Right renal pelvis (tissue), 4 donors: Measurements from ENCODE around the gene FLAD1. TPM values are rescaled to one million over a fixed set of nuclear protein-coding genes. Genes with fewer than 3 reads are reported as not detected.

Experiments
- DNase-seq, 4 donors: peaks; one replicate each; pipeline ENCODE4 v3.0.0-alpha.2; 2013; ENCODE audit warnings: low read depth in 4 of 4, low spot score in 3 of 4, missing footprints in 1 of 4
- polyA plus RNA-seq, 4 donors: library from polyadenylated mRNA; unstranded; fragments of 120-200 nt; gene quantifications; one replicate each; pipeline ENCODE4 v1.2.1, GENCODE V29; 2013; ENCODE audit not compliant: insufficient read length in 4 of 4

FLAD1 gene
- polyA plus RNA-seq, 4 donors = 29.7 to 31.6 (median 30.8) TPM

DNA sequence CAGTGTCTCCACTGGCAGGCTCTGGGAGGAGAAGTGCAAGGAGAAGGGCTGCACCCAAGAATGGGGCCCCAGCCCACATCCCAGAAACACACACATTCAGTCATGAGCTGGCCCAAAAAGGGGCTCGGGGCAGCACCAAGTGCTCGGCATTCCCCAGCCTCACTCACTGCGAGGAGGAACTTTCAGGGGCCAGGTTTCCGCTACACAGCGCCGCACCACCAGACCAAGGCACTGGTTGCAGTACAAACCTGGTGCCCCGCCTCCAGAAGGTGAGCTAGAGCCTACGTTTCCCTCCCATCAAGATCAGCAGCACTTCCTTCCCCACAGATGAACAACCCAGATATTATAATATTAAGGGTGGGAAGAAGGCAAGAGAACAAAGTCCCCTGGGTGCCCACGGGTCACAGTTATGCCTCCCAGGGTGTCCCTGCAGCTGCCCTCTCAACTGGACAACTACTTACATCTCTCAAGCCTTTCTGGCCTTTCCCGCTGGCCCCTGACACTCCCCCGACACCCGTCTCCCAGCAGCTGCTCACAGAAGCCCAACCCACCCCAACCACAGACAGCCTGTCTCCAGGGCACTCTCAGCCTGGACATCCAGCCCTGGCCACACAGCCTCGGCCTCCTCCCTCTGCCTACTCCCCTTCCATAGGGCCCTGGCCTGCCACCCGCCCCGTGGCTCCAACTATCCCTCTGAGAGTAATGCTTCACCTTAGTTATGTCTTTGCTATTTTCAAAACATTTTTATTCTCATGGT is 31.1 kb upstream of the FLAD1 start:
- DNase-seq = no peak

DNA sequence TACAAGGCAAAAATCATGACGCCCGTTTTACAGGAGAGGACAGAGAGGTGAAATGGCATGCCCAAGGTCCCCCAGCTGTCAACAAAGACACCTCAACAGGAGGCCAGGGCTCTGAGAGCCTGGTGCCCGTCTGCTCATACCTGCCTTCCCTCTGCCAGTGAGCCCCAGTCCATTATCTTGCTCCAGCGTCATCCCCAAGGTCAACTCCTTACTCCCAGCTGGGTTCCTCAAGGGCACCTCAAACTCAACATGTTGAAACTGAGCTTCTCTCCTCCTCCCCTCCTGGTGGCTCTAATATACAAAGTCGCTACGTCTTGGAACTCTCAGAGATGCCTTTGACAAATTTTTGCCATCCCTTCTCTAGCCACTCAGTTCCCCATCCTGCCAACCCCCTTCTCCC is 30.5 kb upstream of the FLAD1 start:
- DNase-seq = no peak

DNA sequence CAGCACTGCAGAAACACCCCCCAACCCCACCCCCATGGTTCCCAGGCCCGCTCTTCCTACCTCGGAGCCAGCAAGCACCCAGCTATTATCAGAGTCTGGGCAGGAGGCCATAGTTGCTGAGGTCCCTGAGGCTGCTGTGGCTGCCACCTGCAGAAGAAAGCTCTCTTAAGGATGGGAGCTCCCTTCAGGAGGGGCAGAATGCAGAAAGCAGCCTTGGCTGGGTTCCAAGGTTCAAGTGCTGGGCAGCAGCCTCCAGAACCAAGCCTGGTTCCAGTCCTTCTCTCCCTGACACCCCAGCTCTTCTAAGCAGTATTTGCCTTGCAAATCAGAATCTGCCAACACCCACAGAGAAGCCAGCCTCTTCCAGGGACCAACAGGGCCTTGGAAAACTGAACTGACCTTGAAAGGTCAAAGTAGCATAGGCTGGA is 29.5 kb upstream of the FLAD1 start:
- no peak for DNase-seq

DNA sequence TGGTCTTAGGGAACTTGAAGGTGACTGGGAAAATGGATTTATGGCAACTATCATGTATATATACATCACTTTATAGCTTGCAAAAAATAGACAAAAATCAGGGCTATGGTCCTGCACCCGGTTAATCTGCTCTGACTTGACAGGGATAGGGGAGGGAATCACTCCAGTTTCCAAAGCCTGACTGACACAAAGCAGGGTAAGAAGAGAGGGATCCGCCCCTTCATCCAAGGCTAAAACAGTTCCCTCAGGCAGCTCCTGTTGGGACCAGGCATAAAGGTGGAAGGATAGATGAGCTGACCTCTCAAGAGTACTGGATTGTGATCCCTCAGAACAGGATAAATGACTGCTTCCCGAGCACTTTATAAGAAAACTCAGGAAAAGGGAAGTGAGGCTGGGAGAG is 28.6 kb upstream of the FLAD1 start:
- no peak for DNase-seq

DNA sequence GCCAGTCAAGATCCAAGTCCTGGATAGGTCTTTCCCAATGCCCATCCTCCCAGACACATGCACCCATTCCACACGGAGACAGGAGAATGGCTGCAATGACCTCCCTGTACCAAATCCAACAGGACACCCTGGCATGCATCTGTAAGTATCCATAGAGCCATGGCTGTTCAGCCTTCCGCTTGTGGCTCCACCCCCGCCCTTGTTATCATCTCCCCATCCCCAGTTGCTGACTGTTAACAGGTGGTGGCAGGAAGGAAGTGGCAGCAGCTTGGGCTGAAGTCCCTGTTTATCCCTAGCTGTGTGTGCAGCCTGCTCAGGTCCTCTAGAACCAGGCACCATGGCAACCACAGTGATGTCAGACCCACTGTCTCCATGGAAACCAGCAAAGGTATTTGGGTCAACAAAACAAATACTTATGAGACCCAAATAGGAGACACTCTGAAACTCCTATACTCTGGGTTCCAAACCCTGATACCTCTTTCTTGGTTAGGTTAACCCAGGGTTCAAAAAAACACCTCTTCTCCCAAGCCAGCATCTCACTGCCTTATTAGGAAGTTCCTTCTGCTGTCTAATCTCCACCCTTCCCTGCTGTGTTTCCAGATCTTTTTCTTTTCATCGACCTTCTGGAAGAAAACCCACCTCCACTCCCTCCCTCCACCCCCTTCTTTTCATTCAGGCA is 28.0 kb upstream of the FLAD1 start:
- DNase-seq = no peak

DNA sequence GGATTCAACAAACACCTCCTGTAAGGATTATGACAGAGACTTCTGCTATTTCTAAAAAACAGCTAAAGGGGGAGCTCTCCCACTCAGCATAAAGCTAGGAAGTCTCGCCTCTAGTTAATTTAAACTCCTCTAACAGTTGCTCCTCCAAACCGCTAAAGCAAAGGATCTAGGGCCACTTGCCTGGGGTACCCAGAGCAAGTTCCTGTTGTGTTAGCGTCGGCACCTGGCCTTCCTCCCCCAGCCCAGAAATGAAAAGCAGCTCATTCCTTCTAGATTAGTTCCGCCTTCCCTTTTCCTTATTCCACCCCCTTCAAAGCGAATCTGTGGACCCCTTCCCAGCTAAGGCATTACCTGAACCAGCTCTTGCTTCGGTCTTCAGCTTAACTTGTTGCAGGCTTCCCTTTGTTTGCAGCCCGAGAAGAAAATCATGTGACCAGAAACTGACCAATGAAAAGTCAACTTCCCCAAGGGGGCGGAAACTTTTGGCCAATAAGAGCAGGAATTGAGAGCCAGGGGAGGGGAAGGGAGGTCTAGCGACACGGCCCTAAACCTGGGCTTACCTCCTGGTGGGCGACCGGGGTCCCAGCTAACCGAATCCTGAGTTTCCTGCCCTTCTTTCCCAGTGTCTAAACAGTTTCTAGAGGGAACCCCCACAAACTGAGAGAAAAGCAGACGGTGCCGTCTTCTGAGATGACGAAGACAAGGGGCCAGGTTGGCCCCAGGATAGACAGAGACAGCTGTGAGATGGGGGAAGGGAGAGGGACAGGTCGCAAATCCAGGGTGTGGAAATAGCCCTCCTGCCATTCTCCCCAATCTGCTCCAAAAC is 27.2 kb upstream of the FLAD1 start, which contains the start of gene PBXIP1:
TSS of gene PBXIP1 (minus strand) at position 382 of the 826 bp plus-strand sequence. CDS start 2,378 bp downstream, outside the sequence.
- DNase-seq = peak; percentile 87 to 94 (median 92)

DNA sequence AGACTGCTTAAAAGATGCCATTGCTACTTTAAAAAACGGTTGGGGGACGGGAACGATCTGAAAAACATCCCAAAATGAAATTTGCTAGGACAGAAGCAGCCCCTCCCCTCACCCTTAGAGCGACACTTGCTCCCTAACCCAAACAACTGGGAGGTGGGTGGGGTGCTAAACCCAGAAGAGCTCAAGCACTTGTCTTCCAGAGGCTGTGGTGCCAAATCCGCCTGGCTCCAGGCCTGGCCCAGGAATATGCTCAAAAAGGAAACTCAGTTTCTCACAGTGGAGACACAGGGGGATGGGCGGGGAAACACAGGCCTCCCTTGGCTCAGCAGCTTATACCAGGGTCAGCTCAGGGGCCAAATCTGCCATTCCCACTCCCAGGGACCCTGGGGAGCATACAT is 26.6 kb upstream of the FLAD1 start:
- no peak for DNase-seq

DNA sequence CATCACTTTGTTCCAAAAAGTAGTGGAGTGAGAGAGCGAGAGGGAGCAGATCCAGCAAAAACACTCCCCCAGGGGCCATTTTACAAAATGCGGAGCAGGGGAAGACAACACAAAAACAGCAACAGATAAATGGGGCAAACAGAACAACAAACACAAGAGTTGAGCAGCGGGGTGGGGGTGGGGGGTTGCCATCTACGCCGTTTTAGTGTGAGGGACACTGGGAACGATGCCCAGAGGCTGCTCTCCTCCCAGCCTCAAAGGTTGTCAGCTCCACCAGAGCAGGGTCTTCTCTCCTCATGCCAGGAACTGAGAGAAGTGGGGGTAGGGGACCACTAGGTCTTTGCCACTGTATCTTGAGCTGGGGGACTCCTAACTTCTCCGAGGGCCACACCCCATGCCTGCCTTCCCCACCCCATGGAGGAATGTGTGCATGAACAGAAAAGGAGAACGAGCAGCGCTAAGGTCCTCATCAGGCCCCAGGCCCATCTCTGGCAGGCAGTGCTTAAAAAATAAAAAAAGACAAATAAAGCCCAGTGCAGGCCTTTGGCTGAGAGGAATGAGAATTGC is 26.0 kb upstream of the FLAD1 start:
- no peak for DNase-seq

DNA sequence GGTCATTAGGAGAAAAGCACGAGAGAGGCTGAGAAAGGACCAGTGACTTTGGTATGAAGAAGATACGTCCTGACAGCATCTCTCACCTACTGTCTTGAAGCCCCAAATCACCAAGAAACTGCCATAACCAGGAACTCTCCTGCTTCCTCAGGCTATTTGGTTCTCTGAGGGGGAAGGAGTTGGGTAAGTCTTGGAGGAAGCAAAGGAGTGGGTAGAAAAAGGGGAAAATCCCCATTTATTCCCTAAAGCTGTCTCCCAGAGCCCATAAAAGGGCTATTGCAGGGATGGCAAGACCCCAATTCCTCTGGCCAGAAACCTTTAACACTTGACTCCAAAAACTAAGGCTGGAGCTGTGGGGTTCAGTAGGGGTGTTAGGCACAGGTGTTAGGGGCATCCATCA is 25.1 kb upstream of the FLAD1 start:
- no peak for DNase-seq

DNA sequence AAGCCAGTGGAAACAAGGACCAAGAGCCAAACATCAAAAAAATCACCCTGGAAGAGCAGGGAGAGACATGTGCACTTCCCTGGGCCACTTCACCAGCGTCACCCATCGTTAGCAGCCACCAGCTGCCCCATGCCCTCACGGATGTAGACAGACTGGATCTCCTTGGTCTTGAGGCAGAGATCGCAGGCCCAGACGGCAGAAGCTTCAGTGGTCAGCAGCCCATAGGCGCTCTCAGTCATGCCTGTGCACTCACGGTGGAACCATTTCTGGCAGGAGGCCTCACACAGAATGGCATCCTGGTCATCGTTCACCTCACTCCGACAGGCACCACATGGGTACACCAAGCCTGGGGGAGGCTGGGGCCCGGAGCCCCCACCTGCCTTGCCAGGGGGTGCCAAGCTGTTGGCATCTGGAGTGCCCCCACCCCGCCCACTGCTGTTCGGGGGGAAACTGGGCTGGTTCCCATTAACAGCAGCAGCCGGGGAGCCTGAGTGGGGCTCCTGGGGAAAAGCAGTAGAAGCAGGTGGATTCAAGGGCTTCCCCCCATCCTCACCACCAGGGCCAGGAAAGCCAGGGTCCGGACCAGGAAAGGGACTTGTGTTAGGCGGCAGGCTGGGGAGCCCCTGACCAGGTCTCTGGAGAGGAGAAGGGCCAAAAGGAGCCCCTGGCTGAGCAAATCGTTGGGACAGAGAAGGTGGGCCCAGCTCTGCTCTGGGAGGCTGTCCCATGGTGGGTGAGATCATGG is 24.3 kb upstream of the FLAD1 start:
- DNase-seq = no peak

DNA sequence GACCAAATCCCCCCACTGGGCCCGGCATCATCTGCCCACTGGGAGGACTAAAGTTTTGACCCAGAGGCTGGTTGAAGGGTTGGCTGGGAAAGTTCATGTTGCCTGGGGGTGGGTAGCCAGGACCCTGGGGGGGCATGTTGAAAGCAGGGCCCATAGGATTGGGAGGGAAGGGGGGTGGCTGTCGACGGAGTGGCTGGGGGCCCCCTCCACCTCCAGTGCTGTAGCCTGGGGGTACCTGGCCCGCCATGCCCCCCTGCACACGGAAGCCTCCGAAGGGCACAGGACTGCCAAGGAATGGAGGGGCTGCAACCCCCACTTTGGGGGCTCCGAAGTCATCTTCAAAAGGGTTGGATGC is 23.7 kb upstream of the FLAD1 start:
- DNase-seq = no peak

DNA sequence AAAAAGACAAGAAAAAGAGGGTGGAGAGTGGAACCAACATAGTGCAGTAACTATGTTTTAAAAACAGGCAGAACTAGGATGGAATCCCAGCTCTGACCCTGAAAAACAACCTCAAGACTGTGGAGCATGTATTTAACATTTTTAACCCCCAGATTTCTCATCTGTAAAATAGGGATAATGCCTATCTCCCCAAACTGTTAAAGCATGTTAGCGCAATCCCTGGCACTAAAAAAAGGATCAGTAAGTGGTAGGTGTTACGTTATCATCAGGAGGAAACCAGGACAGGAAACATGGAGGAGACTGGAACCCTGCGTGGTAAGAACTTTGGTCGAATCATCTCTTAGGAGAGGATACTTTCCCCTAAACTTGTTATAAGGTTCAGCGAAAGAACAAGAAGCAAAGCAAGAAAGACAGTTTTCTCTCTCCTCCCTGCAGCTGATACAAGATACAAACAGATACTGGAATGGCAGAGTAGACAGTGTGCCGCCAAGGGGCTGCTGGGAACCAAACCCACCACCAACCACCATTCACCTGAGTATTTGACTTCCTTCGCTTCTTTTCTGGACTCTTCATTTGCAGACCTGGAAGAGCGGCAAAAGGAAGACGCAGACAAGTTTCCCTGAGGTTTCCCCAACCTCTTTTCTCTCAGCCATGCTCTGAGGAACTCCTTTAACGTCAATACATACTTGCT is 22.6 kb upstream of the FLAD1 start:
- DNase-seq = no peak

DNA sequence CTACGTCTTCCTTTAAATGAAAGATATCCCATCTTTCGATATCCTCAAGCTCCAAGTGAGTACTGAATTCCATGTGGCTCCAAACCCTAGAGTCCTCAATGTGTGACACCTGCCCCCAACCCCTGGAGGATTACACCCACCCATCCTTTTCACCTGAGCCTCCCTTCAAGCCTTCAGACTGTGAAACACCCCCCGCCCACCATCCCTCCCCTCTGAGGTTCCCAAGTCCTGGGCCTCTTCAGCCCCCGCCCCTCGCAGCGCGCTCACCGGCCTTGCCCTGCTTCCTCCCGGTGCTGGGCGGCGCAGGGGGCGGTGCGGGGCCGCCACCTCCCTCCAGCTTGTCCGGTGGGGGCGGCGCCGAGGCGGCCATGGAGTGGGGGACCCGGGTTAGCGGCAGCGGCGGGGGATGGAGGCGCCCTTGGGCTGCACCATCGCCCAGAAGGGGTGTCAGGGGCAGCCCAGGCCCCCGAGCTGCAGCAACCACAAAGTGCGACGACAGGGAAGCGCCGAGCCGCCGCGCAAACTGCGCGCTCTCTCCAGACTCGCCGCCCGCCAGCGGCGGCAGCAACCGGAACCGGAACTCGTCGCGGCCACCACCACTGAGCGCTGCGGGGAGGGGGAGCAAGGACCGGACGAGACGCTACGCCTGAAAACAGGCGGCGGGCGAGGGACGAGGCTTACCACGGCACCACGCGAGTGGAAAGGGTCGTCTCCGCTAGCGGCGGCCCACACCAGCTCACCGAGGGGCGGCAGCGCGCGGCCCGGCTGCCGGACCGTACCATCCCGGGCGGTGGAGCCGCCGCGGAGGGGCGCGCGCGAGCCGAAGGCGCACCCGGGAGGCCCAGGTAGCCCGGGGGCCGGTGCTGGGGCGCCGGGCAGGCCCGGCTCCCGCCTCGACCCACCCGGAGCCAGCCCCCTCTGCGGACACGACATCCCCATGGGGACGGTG is 21.7 kb upstream of the FLAD1 start, which contains the start of gene PYGO2:
TSS of gene PYGO2 (minus strand) at position 576 of the 949 bp plus-strand sequence. CDS start at position 370, 206 bp downstream.
- DNase-seq = peak in 2 of 4 donors; percentile 68 to 82

DNA sequence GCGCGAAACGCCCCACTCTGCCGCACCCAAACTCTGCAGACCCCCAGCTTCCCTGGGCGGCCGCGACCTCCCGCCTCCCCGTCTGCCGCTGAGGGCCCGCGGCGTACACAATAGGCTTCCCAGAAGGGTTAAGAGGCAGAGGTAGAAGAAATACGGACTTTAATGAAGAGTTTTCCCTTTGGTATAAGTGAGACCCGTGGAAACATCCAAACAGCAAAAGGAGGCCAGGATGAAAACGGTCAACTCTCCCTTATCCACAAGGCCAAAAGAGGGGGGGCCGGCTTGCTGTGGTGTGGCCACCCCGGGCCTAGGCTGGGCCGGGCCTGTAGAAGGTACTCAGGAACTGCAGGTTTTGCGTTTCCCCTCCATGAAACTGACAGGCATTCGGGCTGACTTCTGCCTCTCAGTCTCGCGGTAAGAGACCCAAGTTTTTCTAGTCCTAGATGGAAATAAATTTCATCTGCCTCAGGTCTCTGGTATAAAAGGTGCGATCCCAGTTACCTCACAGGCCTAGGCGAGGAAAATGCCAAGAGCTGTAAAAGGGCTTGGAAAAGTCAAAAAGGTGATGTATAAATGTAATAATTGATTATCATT is 20.9 kb upstream of the FLAD1 start:
- DNase-seq = no peak

DNA sequence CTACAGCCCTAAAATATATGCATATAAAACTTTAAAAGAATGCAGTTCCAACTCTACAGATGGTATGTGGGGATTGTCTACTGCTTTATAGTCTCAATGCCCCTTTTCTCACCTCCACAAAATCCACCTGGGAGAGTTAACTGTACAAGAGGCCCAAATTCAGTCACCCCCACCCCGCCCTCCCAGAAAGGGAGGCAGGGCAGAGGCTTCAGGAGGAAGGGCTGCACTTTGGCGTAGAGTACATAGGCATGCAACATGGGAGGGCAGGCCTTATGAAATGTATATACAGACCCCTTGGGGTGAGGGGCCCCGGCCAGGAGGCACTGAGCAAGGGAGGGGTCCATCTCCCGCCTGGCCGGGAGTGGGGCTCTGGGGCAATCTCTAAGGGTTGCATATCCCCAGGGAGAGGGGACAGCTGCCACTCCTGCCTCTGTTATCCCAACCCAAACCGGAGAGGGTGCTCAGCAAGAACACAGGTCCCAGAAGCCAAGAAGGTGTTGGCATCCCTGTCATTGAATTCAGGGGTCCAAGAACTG is 20.3 kb upstream of the FLAD1 start:
- no peak for DNase-seq

DNA sequence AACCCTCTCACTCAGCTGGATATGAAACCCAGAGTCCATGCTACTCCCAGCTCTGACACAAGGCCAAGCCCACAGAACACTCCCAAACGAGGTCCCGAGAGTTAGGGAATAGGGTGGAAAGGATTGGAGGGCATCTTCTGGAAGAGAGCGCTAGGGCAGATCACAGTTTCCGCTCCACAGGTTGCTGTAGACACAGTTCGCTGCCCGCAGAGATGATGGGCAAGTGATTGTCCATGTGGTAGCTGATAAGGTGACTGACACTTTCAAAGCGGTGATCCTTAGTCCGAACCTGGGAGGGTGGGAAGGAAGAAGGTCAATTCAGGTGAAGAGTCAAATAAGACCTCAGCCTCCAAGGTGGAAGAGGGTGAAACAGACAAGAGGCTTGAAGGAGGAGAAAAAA is 19.5 kb upstream of the FLAD1 start:
- no peak for DNase-seq

DNA sequence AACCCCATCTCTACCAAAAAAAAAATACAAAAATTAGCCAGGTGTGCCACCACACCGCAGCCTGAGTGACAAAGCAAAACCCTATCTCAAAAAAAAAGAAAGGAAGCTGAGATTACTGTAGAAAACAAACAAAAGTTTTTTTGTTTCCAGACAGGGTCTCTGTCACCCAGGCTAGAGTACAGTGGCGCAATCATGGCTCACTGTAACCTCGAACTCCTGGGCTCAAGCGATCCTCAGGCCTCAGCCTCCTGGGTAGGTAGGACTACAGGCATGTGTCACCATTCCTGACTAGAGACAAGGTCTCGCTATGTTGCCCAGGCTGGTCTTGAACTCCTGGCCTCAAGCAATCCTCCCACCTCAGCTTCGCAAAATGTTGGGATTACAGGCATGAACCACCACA is 18.8 kb upstream of the FLAD1 start:
- no peak for DNase-seq

DNA sequence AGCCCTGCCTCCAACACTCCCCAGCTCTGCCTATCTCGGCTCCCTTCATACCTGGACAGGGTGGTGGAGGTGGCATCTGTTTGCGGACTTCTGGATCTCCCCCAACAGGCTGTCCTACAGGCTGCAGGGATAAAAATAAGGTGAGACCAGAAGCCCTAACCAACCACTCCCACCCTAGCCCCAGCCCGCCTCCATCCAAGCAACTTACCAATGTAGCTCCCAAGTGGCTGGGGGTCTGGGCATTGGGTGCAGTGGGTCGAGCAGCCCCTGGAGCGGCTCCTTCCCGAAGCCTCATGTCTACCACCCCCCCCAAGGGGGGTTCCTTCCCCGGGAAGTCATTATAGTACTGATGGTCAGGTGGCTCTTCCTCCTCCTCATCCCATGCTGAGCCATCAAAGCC is 17.0 kb upstream of the FLAD1 start:
- no peak for DNase-seq
